A549 (cell line): ENCODE measurements around the gene LENG1. TPM values are rescaled to one million over a fixed set of nuclear protein-coding genes. Genes with fewer than 3 reads are reported as not detected.
A peak's percentile ranks its signal among the peaks of the same experiment; 100 is the strongest.

Experiments
- ATAC-seq, 2 experiments: fragments of 200-7000 bp in 1 of 2; fragments of >200 bp in 1 of 2; cut with Nextera tagmentation in 1 of 2; cut with Tn5 transposase in 1 of 2; 3 replicates each; pipeline versions ENCODE4 v1.8.0 to v1.9.1; 2018 to 2020; ENCODE audit warnings: mild to moderate bottlenecking in 1 of 2, moderate library complexity in 1 of 2
- CTCF ChIA-PET: fragments of 300-600 bp; sonication (Branson Sonifier 250); formaldehyde crosslinking; extraction: SDS; loops from one replicate; lab custom pipeline; 2021; ENCODE audit warnings: antibody characterized with exemption, inconsistent platforms; lab: Yijun Ruan, JAX
- POLR2A ChIA-PET: fragments of 350-600 bp; formaldehyde crosslinking; extraction: SDS; loops from one replicate; lab custom pipeline; 2021; ENCODE audit warnings: antibody characterized with exemption, inconsistent platforms; lab: Yijun Ruan, JAX
- DNase-seq, 2 experiments: peaks; one replicate each; pipeline versions ENCODE4 v3.0.0 to v3.0.0-alpha.2; 2011 to 2016; ENCODE audit warnings: low read depth in 1 of 2, low spot score in 1 of 2
- FAIRE-seq: peaks from 2 replicates; lab custom pipeline; 2011; peaks lifted over from hg19 to GRCh38; lab: Jason Lieb, UNC
- H3K27ac ChIP-seq, 2 experiments: fragments of >200 bp; sonication (Bioruptor Twin); formaldehyde crosslinking; 3 replicates each; pipeline ENCODE4 v1.5.1; 2016 to 2017
- H3K4me1 ChIP-seq: fragments of >200 bp; sonication (Bioruptor Twin); formaldehyde crosslinking; 3 replicates; pipeline ENCODE4 v1.6.1; 2016
- H3K4me2 ChIP-seq: fragments of >200 bp; sonication (Bioruptor Twin); formaldehyde crosslinking; 3 replicates; pipeline ENCODE4 v1.6.1; 2016
- H3K4me3 ChIP-seq: fragments of >200 bp; sonication (Bioruptor Twin); formaldehyde crosslinking; 3 replicates; pipeline ENCODE4 v1.5.1; 2016
- H3K9me3 ChIP-seq: fragments of >200 bp; sonication (Bioruptor Twin); formaldehyde crosslinking; 3 replicates; pipeline ENCODE4 v1.6.1; 2016
- EHMT2 ChIP-seq: fragments of 200-600 bp; sonication (generic); IDR thresholded peaks from 2 replicates; pipeline ENCODE4 v1.6.1; 2016; ENCODE audit warnings: antibody characterized with exemption, low read depth, mild to moderate bottlenecking, moderate library complexity
- EP300 ChIP-seq, 2 experiments: fragments of >200 bp; sonication (Bioruptor Twin); formaldehyde crosslinking; IDR thresholded peaks; 2 replicates in 1 of 2; 3 replicates in 1 of 2; pipeline ENCODE4 v1.6.1; 2016 to 2017
- HDAC2 ChIP-seq: fragments of 200-600 bp; sonication (generic); IDR thresholded peaks from 2 replicates; pipeline ENCODE4 v1.6.1; 2016
- HEYL ChIP-seq: fragments of 250-450 bp; sonication (Bioruptor Pico); IDR thresholded peaks from 2 replicates; pipeline ENCODE4 v1.8.0; 2021; ENCODE audit warnings: mild to moderate bottlenecking, moderate library complexity
- HOXB13 ChIP-seq: fragments of 250-450 bp; sonication (Bioruptor Pico); IDR thresholded peaks from 2 replicates; pipeline ENCODE4 v1.5.0; 2020; ENCODE audit warnings: low read depth, mild to moderate bottlenecking, moderate library complexity
- MAFK ChIP-seq: fragments of 450-650 bp; IDR thresholded peaks from 2 replicates; pipeline ENCODE4 v1.6.1; 2014; ENCODE audit not compliant: partially characterized antibody
- MAX ChIP-seq: IDR thresholded peaks from 2 replicates; pipeline ENCODE4 v1.6.1; 2012
- MYC ChIP-seq: IDR thresholded peaks from 2 replicates; pipeline ENCODE4 v1.6.1; 2012; ENCODE audit warnings: mild to moderate bottlenecking, inconsistent platforms, low read length, improper control_type of control experiment, borderline replicate concordance
- NPAS2 ChIP-seq: fragments of 250-450 bp; sonication (Bioruptor Pico); IDR thresholded peaks from 2 replicates; pipeline ENCODE4 v1.8.0; 2022; ENCODE audit warnings: mild to moderate bottlenecking, moderate library complexity, borderline replicate concordance
- PBX3 ChIP-seq: IDR thresholded peaks from 2 replicates; pipeline ENCODE4 v1.6.1; 2012
- POLR2A ChIP-seq: IDR thresholded peaks from 2 replicates; pipeline ENCODE4 v1.6.1; 2012; ENCODE audit warnings: mild to moderate bottlenecking, low read length
- POLR2AphosphoS2 ChIP-seq: conservative IDR thresholded peaks from 2 replicates; pipeline ENCODE4 v1.6.1; 2012; ENCODE audit warnings: low read length, improper control_type of control experiment, inconsistent platforms
- RARB ChIP-seq: fragments of 250-450 bp; sonication (Bioruptor Pico); IDR thresholded peaks from 2 replicates; pipeline ENCODE4 v1.8.0; 2021; ENCODE audit warnings: mild to moderate bottlenecking, moderate library complexity
- REST ChIP-seq: fragments of 200-600 bp; sonication (generic); IDR thresholded peaks from 2 replicates; pipeline ENCODE4 v1.6.1; 2016; ENCODE audit warnings: antibody characterized with exemption, mild to moderate bottlenecking, moderate library complexity
- RNF2 ChIP-seq: fragments of 200-600 bp; sonication (generic); IDR thresholded peaks from 2 replicates; pipeline ENCODE4 v1.6.1; 2016; ENCODE audit warnings: low read depth, mild to moderate bottlenecking, antibody characterized with exemption, moderate library complexity, borderline replicate concordance
- TP53 ChIP-seq: fragments of 250-450 bp; sonication (Bioruptor Pico); IDR thresholded peaks from 2 replicates; pipeline ENCODE4 v1.5.0; 2021; ENCODE audit warnings: mild to moderate bottlenecking, moderate library complexity
- ZC3H11A ChIP-seq: fragments of 450-650 bp; IDR thresholded peaks from 2 replicates; pipeline ENCODE4 v1.6.1; 2014; ENCODE audit warnings: antibody characterized with exemption, mild to moderate bottlenecking
- ZSCAN20 ChIP-seq: fragments of 250-450 bp; sonication (Bioruptor Pico); IDR thresholded peaks from 2 replicates; pipeline ENCODE4 v1.8.0; 2022; ENCODE audit warnings: mild to moderate bottlenecking, moderate library complexity
- WGBS: methylation state at CpG from one replicate; pipeline ENCODE4 v1.1.6; 2017; ENCODE audit errors: missing lambda C conversion rate; 5-methylcytosine and 5-hydroxymethylcytosine counted together
- polyA plus RNA-seq, 4 experiments: library from polyadenylated mRNA; depleted of rRNA in 3 of 4; stranded (reverse); fragments of >200 nt; fragmentation: RNase III in 1 of 4; extraction: RNeasy Plus Mini Kit Qiagen cat#74134 plus additional on column Dnase treatment in 1 of 4; gene quantifications; 2 replicates in 3 of 4; 3 replicates in 1 of 4; pipeline ENCODE4 v1.2.3, GENCODE V29; 2011 to 2017
- TF ChIP-seq, protein P1 (sequence below): fragments of >200 bp; sonication (Bioruptor Twin); formaldehyde crosslinking; IDR thresholded peaks from 2 replicates; pipeline ENCODE4 v1.6.1; 2016
- TF ChIP-seq, protein P2 (sequence below): fragments of >200 bp; sonication (Bioruptor Twin); formaldehyde crosslinking; IDR thresholded peaks from 3 replicates; pipeline ENCODE4 v1.6.1; 2016

The LENG1 gene
- polyA plus RNA-seq, 2 of the 4 experiments (the other 2 are of a cell fraction) = 13.3 to 13.8 TPM

DNA sequence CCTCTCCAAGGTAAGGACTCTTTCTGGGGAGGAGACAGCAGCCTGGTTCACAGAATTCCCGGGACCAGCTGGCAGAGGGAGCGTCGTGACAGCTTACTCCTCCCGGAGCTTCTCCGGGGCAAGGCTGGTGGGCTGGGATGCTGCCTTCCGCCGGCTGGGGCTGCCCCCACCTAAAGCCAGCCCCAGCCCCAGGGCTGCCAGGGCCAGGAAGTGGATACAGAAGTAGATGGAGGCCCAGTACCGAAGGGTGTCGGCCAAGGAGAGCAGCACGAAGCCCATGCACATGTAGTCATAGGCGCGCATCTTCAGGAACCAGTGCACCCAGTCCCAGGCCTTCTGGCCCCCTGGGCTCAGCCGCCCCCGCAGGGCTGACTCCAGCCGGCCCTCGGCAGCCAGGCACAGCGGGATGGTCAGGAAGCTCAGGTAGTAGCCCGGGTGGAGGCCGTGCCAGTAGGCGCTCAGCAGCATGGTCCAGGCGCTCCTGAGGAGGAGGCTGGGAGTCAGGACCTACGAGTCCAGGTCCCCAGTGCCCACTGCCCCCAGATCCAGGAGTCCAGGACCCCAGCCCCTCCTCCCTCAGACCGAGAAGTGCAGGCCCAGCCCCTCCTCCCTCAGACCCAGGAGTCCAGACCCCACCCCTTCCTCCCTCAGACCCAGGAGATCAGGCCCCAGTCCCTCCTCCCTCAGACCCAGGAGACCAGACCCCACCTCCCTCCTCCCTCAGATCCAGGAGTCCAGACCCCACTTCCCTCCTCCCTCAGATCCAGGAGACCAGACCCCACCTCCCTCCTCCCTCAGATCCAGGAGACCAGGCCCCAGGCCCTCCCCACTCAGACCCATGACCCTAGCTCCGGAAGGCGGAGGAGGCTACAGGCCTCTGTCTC lies 14.7 kb upstream of the LENG1 start:
- CTCF ChIA-PET = interaction anchor here (0.6 to 12.1 kb wide), 4 partner anchors 10 to 258 kb away, joined by 3 to 295 read pairs (median 5); partner anchors contain the start of genes MBOAT7 and TSEN34
- 91% methylated on average over 19 of the region's 25 CpGs for WGBS
- Histone ChIP-seq H3K9me3 (no peaks in the 10 kb centered on the region), H3K4me1 (peaks cover 8% of the 10 kb centered on the region; the same call in 2 of the 3 replicates), H3K4me3 (no peak overlapping the region), H3K27ac (no peak overlapping the region), H3K4me2 (no peak overlapping the region)
- POLR2A ChIA-PET = interaction anchor here (0.6 to 1.9 kb wide), 2 partner anchors 15 kb away, joined by 4 to 5 read pairs; partner anchors contain the start of genes LENG1 and MBOAT7
- FAIRE-seq (no peak), DNase-seq (no peak), ATAC-seq (peak; percentile 9 to 12; a peak in 3 of 6 replicates)
- TF ChIP-seq ZSCAN20 (no peak), RNF2 (no peak), POLR2AphosphoS2 (no peak), TP53 (CRISPR knock-in tag) (no peak), RARB (CRISPR knock-in tag) (no peak), HOXB13 (CRISPR knock-in tag) (no peak), EHMT2 (no peak), POLR2A (no peak), MAX (no peak), NPAS2 (CRISPR knock-in tag) (no peak), HDAC2 (no peak), EP300 (IDR thresholded peaks at IDR 0.05) (no peak), MAFK (no peak), HEYL (CRISPR knock-in tag) (no peak), MYC (no peak), ZC3H11A (no peak)
- TF ChIP-seq, protein P1, sequence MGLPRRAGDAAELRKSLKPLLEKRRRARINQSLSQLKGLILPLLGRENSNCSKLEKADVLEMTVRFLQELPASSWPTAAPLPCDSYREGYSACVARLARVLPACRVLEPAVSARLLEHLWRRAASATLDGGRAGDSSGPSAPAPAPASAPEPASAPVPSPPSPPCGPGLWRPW = no peak

GRCh38 chr19:54173359-54173699 lies 13.8 kb upstream of the LENG1 start:
- no peak overlapping the region for H3K27ac ChIP-seq

More at GRCh38 chr19:54173359-54173699, 13.8 kb upstream of the LENG1 start:
- no peak for ATAC-seq
- 78% methylated on average over 15 of the region's 15 CpGs for WGBS
- Histone ChIP-seq H3K4me1 (peaks cover 8% of the 10 kb centered on the region; the same call in 2 of the 3 replicates), H3K9me3 (no peaks in the 10 kb centered on the region), H3K4me3 (no peak overlapping the region), H3K4me2 (no peak overlapping the region)
- CTCF ChIA-PET = interaction anchor here (0.6 to 12.1 kb wide), 4 partner anchors 11 to 259 kb away, joined by 3 to 295 read pairs (median 5); partner anchors contain the start of genes MBOAT7 and TSEN34
- POLR2A ChIA-PET = interaction anchor here (1.2 to 1.9 kb wide), 2 partner anchors 14 to 16 kb away, joined by 3 to 5 read pairs; partner anchors contain the start of gene MBOAT7
- TF ChIP-seq, protein P2, sequence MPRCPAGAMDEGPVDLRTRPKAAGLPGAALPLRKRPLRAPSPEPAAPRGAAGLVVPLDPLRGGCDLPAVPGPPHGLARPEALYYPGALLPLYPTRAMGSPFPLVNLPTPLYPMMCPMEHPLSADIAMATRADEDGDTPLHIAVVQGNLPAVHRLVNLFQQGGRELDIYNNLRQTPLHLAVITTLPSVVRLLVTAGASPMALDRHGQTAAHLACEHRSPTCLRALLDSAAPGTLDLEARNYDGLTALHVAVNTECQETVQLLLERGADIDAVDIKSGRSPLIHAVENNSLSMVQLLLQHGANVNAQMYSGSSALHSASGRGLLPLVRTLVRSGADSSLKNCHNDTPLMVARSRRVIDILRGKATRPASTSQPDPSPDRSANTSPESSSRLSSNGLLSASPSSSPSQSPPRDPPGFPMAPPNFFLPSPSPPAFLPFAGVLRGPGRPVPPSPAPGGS = no peak
- no peak for TF ChIP-seq HDAC2
- no peak for TF ChIP-seq PBX3
- TF ChIP-seq MYC = no peak
- TF ChIP-seq ZC3H11A = no peak
- TF ChIP-seq REST = no peak
- DNase-seq = no peak
- FAIRE-seq = no peak
